H1 (cell line): ENCODE measurements around the gene FBN1. TPM values are rescaled to one million over a fixed set of nuclear protein-coding genes. Genes with fewer than 3 reads are reported as not detected.

Experiments
- CTCF ChIA-PET: fragments of 300-600 bp; sonication (Branson Sonifier 250); formaldehyde crosslinking; loops from one replicate; lab custom pipeline; 2021; ENCODE audit not compliant: partially characterized antibody; lab: Charles Lee
- POLR2A ChIA-PET: fragments of 300-600 bp; sonication (Branson Sonifier 250); formaldehyde crosslinking; loops from one replicate; lab custom pipeline; 2021; ENCODE audit warnings: inconsistent platforms; ENCODE audit not compliant: partially characterized antibody; lab: Charles Lee
- DNase-seq, 2 experiments: peaks; one replicate each; pipeline versions ENCODE4 v3.0.0 to v3.0.0-alpha.2; 2010 to 2022; ENCODE audit warnings: low spot score in 2 of 2, low read depth in 1 of 2, mixed read lengths in 1 of 2
- FAIRE-seq: peaks from 2 replicates; lab custom pipeline; 2011; peaks lifted over from hg19 to GRCh38; lab: Jason Lieb, UNC
- H2AFZ ChIP-seq: 2 replicates; pipeline ENCODE4 v1.8.1; 2012; ENCODE audit warnings: low read length, inconsistent platforms
- H2AK5ac ChIP-seq: 2 replicates; pipeline ENCODE4 v1.6.1; 2013; ENCODE audit warnings: low read depth, low read length
- H2BK120ac ChIP-seq: replicated peaks from 2 replicates; pipeline ENCODE3; 2013; ENCODE audit warnings: low read depth, low read length, inconsistent platforms
- H2BK12ac ChIP-seq: 2 replicates; pipeline ENCODE4 v1.6.1; 2013; ENCODE audit warnings: low read depth, low read length
- H2BK15ac ChIP-seq: 2 replicates; pipeline ENCODE4 v1.6.1; 2013; ENCODE audit warnings: low read length
- H2BK20ac ChIP-seq: 2 replicates; pipeline ENCODE4 v1.6.1; 2013; ENCODE audit warnings: low read length
- H2BK5ac ChIP-seq: 2 replicates; pipeline ENCODE4 v1.6.1; 2013; ENCODE audit warnings: low read depth, low read length
- H3K14ac ChIP-seq: 2 replicates; pipeline ENCODE4 v1.6.1; 2013; ENCODE audit warnings: inconsistent platforms; ENCODE audit not compliant: insufficient read length
- H3K18ac ChIP-seq: 2 replicates; pipeline ENCODE4 v1.6.1; 2013; ENCODE audit warnings: low read length; ENCODE audit errors: extremely low read depth
- H3K23ac ChIP-seq: 2 replicates; pipeline ENCODE4 v1.6.1; 2013; ENCODE audit warnings: inconsistent platforms; ENCODE audit not compliant: insufficient read length
- H3K23me2 ChIP-seq: 2 replicates; pipeline ENCODE4 v1.6.1; 2013; ENCODE audit warnings: low read depth, low read length
- H3K27ac ChIP-seq: 2 replicates; pipeline ENCODE4 v1.6.1; 2011; ENCODE audit warnings: low read depth, low read length, inconsistent platforms
- H3K27me3 ChIP-seq, 4 experiments: replicated peaks in 1 of 4; 1 replicate in 1 of 4; 2 replicates in 3 of 4; pipeline versions ENCODE4 v1.6.1 to v1.8.1; 2011 to 2013; ENCODE audit warnings: low read length in 3 of 4, mild to moderate bottlenecking in 3 of 4, inconsistent platforms in 2 of 4, mixed read lengths in 2 of 4, moderate library complexity in 1 of 4; ENCODE audit not compliant: control insufficient read depth in 3 of 4, insufficient read depth in 3 of 4; ENCODE audit errors: extremely low read depth in 1 of 4
- H3K36me3 ChIP-seq, 4 experiments: 2 replicates each; pipeline versions ENCODE4 v1.6.1 to v1.8.1; 2011 to 2013; ENCODE audit warnings: mild to moderate bottlenecking in 4 of 4, low read length in 3 of 4, moderate library complexity in 2 of 4, control low read depth in 1 of 4, inconsistent platforms in 1 of 4; ENCODE audit not compliant: insufficient read depth in 4 of 4, control insufficient read depth in 2 of 4
- H3K4ac ChIP-seq: replicated peaks from 2 replicates; pipeline ENCODE3; 2013; ENCODE audit warnings: low read length, low read depth, mixed read lengths, inconsistent platforms; ENCODE audit not compliant: insufficient read length
- H3K4me1 ChIP-seq, 4 experiments: replicated peaks in 1 of 4; 1 replicate in 1 of 4; 2 replicates in 3 of 4; pipeline versions ENCODE4 v1.6.1 to v1.8.1; 2011 to 2013; ENCODE audit warnings: low read length in 3 of 4, inconsistent platforms in 2 of 4, mixed read lengths in 1 of 4; ENCODE audit not compliant: insufficient read depth in 4 of 4, control insufficient read depth in 3 of 4
- H3K4me2 ChIP-seq, 2 experiments: 2 replicates each; pipeline versions ENCODE4 v1.6.1 to v1.8.1; 2011 to 2013; ENCODE audit warnings: low read depth in 2 of 2, low read length in 2 of 2, control low read depth in 1 of 2, inconsistent platforms in 1 of 2, mild to moderate bottlenecking in 1 of 2; ENCODE audit not compliant: insufficient read depth in 1 of 2
- H3K4me3 ChIP-seq, 4 experiments: fragments of 200-600, 300-600 bp in 1 of 4; sonication (generic), shearing (Covaris generic), sonication (Bioruptor Twin) in 1 of 4; 2 replicates each; pipeline versions ENCODE4 v1.5.1 to v1.8.1; 2011 to 2016; ENCODE audit warnings: low read length in 4 of 4, low read depth in 3 of 4, control low read depth in 2 of 4, inconsistent platforms in 2 of 4, mild to moderate bottlenecking in 2 of 4, mixed read lengths in 1 of 4, moderate library complexity in 1 of 4; ENCODE audit not compliant: insufficient read depth in 2 of 4; ENCODE audit errors: extremely low read depth in 1 of 4
- H3K56ac ChIP-seq: replicated peaks from 2 replicates; pipeline ENCODE3; 2013; ENCODE audit warnings: low read depth, mild to moderate bottlenecking, mixed read lengths, low read length, inconsistent platforms; ENCODE audit not compliant: insufficient read length
- H3K79me1 ChIP-seq: 2 replicates; pipeline ENCODE4 v1.6.1; 2013; ENCODE audit warnings: low read depth, low read length, control low read depth
- H3K79me2 ChIP-seq, 2 experiments: 2 replicates each; pipeline versions ENCODE4 v1.6.1 to v1.8.1; 2012 to 2013; ENCODE audit warnings: low read length in 2 of 2, mild to moderate bottlenecking in 2 of 2, inconsistent platforms in 1 of 2; ENCODE audit not compliant: insufficient read depth in 2 of 2, control insufficient read depth in 1 of 2
- H3K9ac ChIP-seq, 4 experiments: replicated peaks in 1 of 4; 1 replicate in 1 of 4; 2 replicates in 3 of 4; pipeline versions ENCODE4 v1.6.1 to v1.8.1; 2011 to 2013; ENCODE audit warnings: low read depth in 3 of 4, low read length in 3 of 4, control low read depth in 2 of 4, mild to moderate bottlenecking in 2 of 4, moderate library complexity in 2 of 4, inconsistent platforms in 1 of 4; ENCODE audit errors: extremely low read depth in 1 of 4
- H3K9me3 ChIP-seq, 2 experiments: 2 replicates each; pipeline versions ENCODE4 v1.6.1 to v1.8.1; 2012 to 2013; ENCODE audit warnings: mild to moderate bottlenecking in 2 of 2, moderate library complexity in 2 of 2, control low read depth in 1 of 2, inconsistent platforms in 1 of 2, low read depth in 1 of 2, low read length in 1 of 2, mixed read lengths in 1 of 2; ENCODE audit not compliant: insufficient read depth in 2 of 2
- H4K20me1 ChIP-seq, 2 experiments: replicated peaks in 1 of 2; 2 replicates each; pipeline versions ENCODE3 to v1.8.1; 2011 to 2013; ENCODE audit warnings: inconsistent platforms in 2 of 2, low read length in 2 of 2, mild to moderate bottlenecking in 1 of 2; ENCODE audit not compliant: insufficient read depth in 2 of 2, control insufficient read depth in 1 of 2
- H4K5ac ChIP-seq: 2 replicates; pipeline ENCODE4 v1.6.1; 2013; ENCODE audit warnings: low read length, low read depth, mixed read lengths, inconsistent platforms; ENCODE audit not compliant: insufficient read length
- H4K8ac ChIP-seq: 2 replicates; pipeline ENCODE4 v1.8.0; 2013; ENCODE audit warnings: mild to moderate bottlenecking, moderate library complexity, low read length, inconsistent platforms; ENCODE audit not compliant: insufficient read depth; ENCODE audit errors: extremely low read depth
- H4K91ac ChIP-seq: replicated peaks from 2 replicates; pipeline ENCODE3; 2013; ENCODE audit warnings: low read length, mixed read lengths, inconsistent platforms; ENCODE audit not compliant: insufficient read length
- ASH2L ChIP-seq: fragments of 200-600, 300-600 bp; sonication (generic); IDR thresholded peaks from one replicate; pipeline ENCODE4 v1.7.1; 2017; ENCODE audit warnings: low read length
- ATF2 ChIP-seq: IDR thresholded peaks from 2 replicates; pipeline ENCODE4 v1.6.1; 2012; ENCODE audit warnings: low read length, inconsistent platforms
- BRCA1 ChIP-seq: IDR thresholded peaks from 2 replicates; pipeline ENCODE4 v1.6.1; 2012; ENCODE audit warnings: low read depth, low read length, improper control_type of control experiment
- CEBPB ChIP-seq: IDR thresholded peaks from 2 replicates; pipeline ENCODE4 v1.6.1; 2012; ENCODE audit warnings: low read depth, low read length
- PHF8 ChIP-seq: fragments of 200-600 bp; sonication (generic); conservative IDR thresholded peaks from 2 replicates; pipeline ENCODE4 v1.7.1; 2012; ENCODE audit warnings: low read depth, mild to moderate bottlenecking, inconsistent platforms, low read length, moderate library complexity
- RBBP5 ChIP-seq: IDR thresholded peaks from 2 replicates; pipeline ENCODE4 v1.7.1; 2012; ENCODE audit warnings: low read depth, mild to moderate bottlenecking, inconsistent platforms, low read length, moderate library complexity, borderline replicate concordance
- RNF2 ChIP-seq: fragments of 200-900, 300-1000 bp; sonication (generic); IDR thresholded peaks from 2 replicates; pipeline ENCODE4 v1.7.1; 2016; ENCODE audit warnings: borderline replicate concordance, low read depth, mild to moderate bottlenecking, antibody characterized with exemption, low read length; ENCODE audit not compliant: poor library complexity, severe bottlenecking; ENCODE audit errors: missing control alignments
- SIX5 ChIP-seq: IDR thresholded peaks from 2 replicates; pipeline ENCODE4 v1.6.1; 2011; ENCODE audit warnings: mild to moderate bottlenecking, low read depth, low read length
- SP4 ChIP-seq: IDR thresholded peaks from 2 replicates; pipeline ENCODE4 v1.6.1; 2012; ENCODE audit warnings: low read length, inconsistent platforms
- SUZ12 ChIP-seq: fragments of 200-600 bp; sonication (generic); IDR thresholded peaks from 2 replicates; pipeline ENCODE4 v1.6.1; 2012; ENCODE audit warnings: mild to moderate bottlenecking, inconsistent platforms, low read length, moderate library complexity, mixed read lengths
- TAF1 ChIP-seq: IDR thresholded peaks from 2 replicates; pipeline ENCODE4 v1.6.1; 2011; ENCODE audit warnings: mild to moderate bottlenecking, low read depth, low read length
- WGBS, 2 experiments: shearing (Covaris generic) in 1 of 2; methylation state at CpG; one replicate each; pipeline versions ENCODE4 v1.1.6 to v1.1.7; 2013 to 2015; ENCODE audit warnings: low lambda C conversion rate in 2 of 2, mixed read lengths in 2 of 2, inconsistent platforms in 1 of 2, low coverage in 1 of 2, missing lambda C conversion rate in 1 of 2; ENCODE audit not compliant: insufficient replicate concordance in 2 of 2, insufficient coverage in 1 of 2, insufficient read length in 1 of 2; ENCODE audit errors: extremely low coverage in 1 of 2, missing lambda C conversion rate in 1 of 2; 5-methylcytosine and 5-hydroxymethylcytosine counted together
- polyA plus RNA-seq, 7 experiments: library from polyadenylated mRNA; depleted of rRNA in 3 of 7; stranded (reverse) in 5 of 7; unstranded in 2 of 7; fragments of >200 nt in 5 of 7; fragments of 200-250 nt in 2 of 7; gene quantifications; 1 replicate in 5 of 7; 2 replicates in 1 of 7; 4 replicates in 1 of 7; pipeline versions ENCODE4 v1.2.1 to v1.2.3, GENCODE V29; 2011 to 2013; ENCODE audit warnings: missing spikeins in 2 of 7, mixed read lengths in 2 of 7
- total RNA-seq: library from RNA; stranded (reverse); fragmentation: NEBNext Ultra II Directional; extraction: Animal tissue kit (Norgen Biotek cat#: 25700); gene quantifications from 2 replicates; pipeline ENCODE4 v1.2.1, GENCODE V29; 2021
- TF ChIP-seq, protein P1 (sequence below): IDR thresholded peaks from 2 replicates; pipeline ENCODE4 v1.6.1; 2012; ENCODE audit warnings: inconsistent platforms

FBN1 gene
- total and polyA plus RNA-seq, 2 of the 8 experiments (the other 6 are each of a cell fraction or from before 2014, with no cell fraction given), result 3.0 to 4.0 TPM

DNA sequence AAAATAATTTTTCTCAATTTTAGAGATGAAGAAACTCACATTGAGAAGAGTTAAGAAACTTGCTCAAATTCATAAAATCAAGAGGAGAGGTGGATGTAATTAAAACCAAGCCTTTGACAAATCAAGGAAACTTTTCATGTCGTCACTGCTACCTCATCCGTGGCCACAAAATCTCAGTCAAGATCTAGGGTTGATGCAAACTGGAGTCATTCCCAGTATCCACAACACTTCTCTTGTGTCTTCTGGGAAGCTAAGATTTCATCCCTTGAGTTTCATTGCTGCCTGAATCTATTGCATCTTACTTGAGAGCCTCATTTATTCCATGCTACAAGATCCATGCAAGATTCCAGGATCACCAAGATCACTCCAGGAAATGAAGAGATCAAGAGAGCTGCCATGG lies 5.4 kb upstream of the FBN1 start:
- no peak overlapping the region for H3K56ac ChIP-seq
- TF ChIP-seq SIX5 (no peak), ASH2L (no peak), RBBP5 (no peak), PHF8 (no peak), RNF2 (no peak), BRCA1 (no peak), CEBPB (no peak), TAF1 (no peak), SP4 (no peak), ATF2 (no peak), SUZ12 (no peak)
- TF ChIP-seq, protein P1, sequence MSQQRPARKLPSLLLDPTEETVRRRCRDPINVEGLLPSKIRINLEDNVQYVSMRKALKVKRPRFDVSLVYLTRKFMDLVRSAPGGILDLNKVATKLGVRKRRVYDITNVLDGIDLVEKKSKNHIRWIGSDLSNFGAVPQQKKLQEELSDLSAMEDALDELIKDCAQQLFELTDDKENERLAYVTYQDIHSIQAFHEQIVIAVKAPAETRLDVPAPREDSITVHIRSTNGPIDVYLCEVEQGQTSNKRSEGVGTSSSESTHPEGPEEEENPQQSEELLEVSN, result no peak

More for the DNA sequence above, 5.4 kb upstream of the FBN1 start:
- no peaks in the 10 kb centered on the region for H4K20me1 ChIP-seq
- no peak overlapping the region for H2AFZ ChIP-seq
- no peak overlapping the region for H3K23ac ChIP-seq
- H4K91ac ChIP-seq, result no peak overlapping the region
- H3K79me1 ChIP-seq, result no peaks in the 10 kb centered on the region; the same call in 1 of the 2 replicates
- H3K9ac ChIP-seq, result no peak overlapping the region
- no peak overlapping the region for H4K5ac ChIP-seq
- H3K4ac ChIP-seq, result no peak overlapping the region
- no peak overlapping the region for H2BK5ac ChIP-seq
- DNase-seq (no peak), FAIRE-seq (no peak)
- H3K36me3 ChIP-seq, result no peaks in the 10 kb centered on the region
- no peak overlapping the region for H2AK5ac ChIP-seq
- H2BK12ac ChIP-seq, result no peak overlapping the region
- peaks cover 0 to 11% (median 7%) of the 10 kb centered on the region in 4 experiments; a peak in 6 of 7 replicates for H3K27me3 ChIP-seq
- H3K14ac ChIP-seq, result no peak overlapping the region
- H3K18ac ChIP-seq, result no peak overlapping the region
- H3K4me3 ChIP-seq, result no peak overlapping the region
- no peak overlapping the region for H4K8ac ChIP-seq
- peaks cover 0 to 5% (median under 1%) of the 10 kb centered on the region in 4 experiments; a peak in 1 of 7 replicates for H3K4me1 ChIP-seq
- no peaks in the 10 kb centered on the region for H3K79me2 ChIP-seq
- no peak overlapping the region for H2BK20ac ChIP-seq
- 95% methylated on average over 2 of the region's 2 CpGs; no CpG with 5 or more reads in 1 of the 2 experiments for WGBS, 2 experiments
- peaks cover 3% of the 10 kb centered on the region; the same call in 1 of the 2 replicates for H3K23me2 ChIP-seq
- H3K9me3 ChIP-seq, result no peaks in the 10 kb centered on the region; a peak in 1 of 4 replicates
- ChIA-PET CTCF (interaction anchor here (1.0 kb wide), 1 partner anchor 42 kb away, joined by 3 read pairs; no protein-coding TSS in a partner anchor), POLR2A (no interaction called here)
- H2BK15ac ChIP-seq, result no peak overlapping the region
- no peak overlapping the region for H2BK120ac ChIP-seq
- H3K4me2 ChIP-seq, result no peak overlapping the region
- H3K27ac ChIP-seq, result no peak overlapping the region
